HG02623 (cell line): ENCODE measurements around the gene SSTR1.

Source experiments
- ATAC-seq: cut with Tn5 transposase; IDR thresholded peaks from one replicate; pipeline ENCODE4 v1.9.1; 2021; ENCODE audit warnings: moderate library complexity; ENCODE audit not compliant: unreplicated experiment

Gene SSTR1

GRCh38 chr14:38202444-38203191 lies 5.1 kb upstream of the SSTR1 start:
- no peak for ATAC-seq

- ATAC-seq: no peak
Measured at GRCh38 chr14:38203929-38204718, 3.6 kb upstream of the SSTR1 start.

- no peak for ATAC-seq
Measured at GRCh38 chr14:38204719-38205115, 3.0 kb upstream of the SSTR1 start.

GRCh38 chr14:38205119-38205813 lies 2.4 kb upstream of the SSTR1 start:
- ATAC-seq: no peak

- no peak for ATAC-seq
Measured at GRCh38 chr14:38205949-38206665, 1.6 kb upstream of the SSTR1 start.

- no peak for ATAC-seq
Measured at GRCh38 chr14:38206689-38207376, 871 bp upstream of the SSTR1 start.

GRCh38 chr14:38207377-38207735 lies 348 bp upstream of the SSTR1 start:
- no peak for ATAC-seq

GRCh38 chr14:38208618-38209562 lies 1.2 kb downstream of the SSTR1 start:
- ATAC-seq: no peak

- no peak for ATAC-seq
Measured at GRCh38 chr14:38209572-38210557, 2.2 kb downstream of the SSTR1 start.

GRCh38 chr14:38210587-38211216 lies 3.0 kb downstream of the SSTR1 start:
- ATAC-seq: no peak

- no peak for ATAC-seq
Measured at GRCh38 chr14:38211255-38211735, 3.6 kb downstream of the SSTR1 start.

GRCh38 chr14:38212111-38212510 lies 4.4 kb downstream of the SSTR1 start:
- ATAC-seq: no peak

GRCh38 chr14:38213001-38213400 lies 5.3 kb downstream of the SSTR1 start:
- ATAC-seq: no peak

GRCh38 chr14:38217553-38217952 lies 9.8 kb downstream of the SSTR1 start:
- no peak for ATAC-seq

GRCh38 chr14:38221077-38221476 lies 13.4 kb downstream of the SSTR1 start:
- no peak for ATAC-seq

- no peak for ATAC-seq
Measured at GRCh38 chr14:38224338-38224737, 16.6 kb downstream of the SSTR1 start.

GRCh38 chr14:38225946-38226345 lies 18.2 kb downstream of the SSTR1 start:
- no peak for ATAC-seq

- ATAC-seq: no peak
Measured at GRCh38 chr14:38226366-38226765, 18.7 kb downstream of the SSTR1 start.
